GM19023 (cell line): ENCODE results near the gene FLT3LG.
"Not testable (repeated sequence)": the region's sequence is repeated elsewhere in the genome, so short reads cannot be mapped to it uniquely, and the experiment has no call there.

Source experiments
- ATAC-seq: cut with Tn5 transposase; IDR thresholded peaks from one replicate; pipeline ENCODE4 v1.9.1; 2021; ENCODE audit warnings: mild to moderate bottlenecking, moderate library complexity; ENCODE audit not compliant: unreplicated experiment

Gene FLT3LG

DNA sequence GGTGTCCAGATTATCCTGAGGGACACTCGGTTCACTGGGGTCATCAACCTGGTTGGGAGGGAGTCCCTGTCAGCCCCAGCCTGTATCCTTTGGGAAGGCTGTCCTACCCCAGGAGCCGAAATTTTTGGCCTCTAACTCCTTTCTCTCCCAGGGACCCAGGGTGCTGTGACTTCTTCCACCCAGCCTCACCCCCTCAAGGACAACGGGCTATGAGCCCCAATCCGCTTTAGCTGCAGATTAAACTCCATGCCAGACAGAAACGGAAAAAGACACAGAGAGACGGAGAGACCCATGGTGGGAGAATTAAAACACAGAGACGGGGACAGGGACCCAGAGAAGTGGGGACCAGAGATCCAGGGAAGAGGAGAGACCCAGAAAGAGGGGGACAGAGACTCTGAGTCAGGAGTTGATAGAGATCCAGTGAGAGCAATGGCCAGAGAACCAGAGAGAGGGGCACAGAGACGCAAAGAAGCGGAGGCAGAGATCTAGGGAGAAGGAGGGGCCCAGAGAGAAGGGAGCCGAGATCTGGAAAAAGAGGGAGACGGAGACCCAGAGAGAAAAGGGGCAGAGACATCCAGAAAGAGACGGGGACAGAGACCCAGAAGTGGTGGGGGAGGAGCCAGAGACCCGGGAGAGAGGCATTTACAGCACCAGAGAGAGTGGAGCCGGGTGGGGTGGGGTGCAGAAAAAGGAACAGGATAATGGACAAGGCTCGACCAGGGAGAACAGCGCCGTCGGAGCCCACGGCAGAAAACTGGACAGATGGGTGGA is 33.4 kb upstream of the FLT3LG start:
- no peak for ATAC-seq

GRCh38 chr19:49441210-49441959 is 32.6 kb upstream of the FLT3LG start, which contains the start of gene SLC17A7:
SLC17A7 (minus strand) TSS chr19:49441527; CDS start chr19:49441379, 148 bp downstream.
- ATAC-seq: no peak

DNA sequence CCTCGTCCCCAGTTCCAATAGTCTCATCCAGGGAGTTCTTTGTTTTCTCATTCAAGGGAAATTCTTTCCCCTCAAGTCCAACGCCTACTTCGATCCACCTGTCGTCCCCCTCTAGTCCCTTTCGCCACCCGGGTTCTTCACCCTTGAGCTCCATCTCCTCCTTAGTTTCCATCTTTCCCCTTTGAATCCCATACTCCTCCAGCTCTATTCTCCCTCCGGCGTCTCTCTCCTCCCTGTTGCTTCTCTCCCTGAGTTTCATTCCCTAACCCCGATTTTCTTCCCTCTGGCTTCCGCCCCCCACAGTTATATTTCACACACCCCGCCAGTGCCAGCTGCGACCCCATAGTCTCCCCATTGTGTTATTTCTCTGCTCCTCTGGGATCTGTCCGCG is 32.1 kb upstream of the FLT3LG start:
- ATAC-seq: no peak

- no peak for ATAC-seq
Observed at GRCh38 chr19:49442354-49442753, 31.7 kb upstream of the FLT3LG start.

DNA sequence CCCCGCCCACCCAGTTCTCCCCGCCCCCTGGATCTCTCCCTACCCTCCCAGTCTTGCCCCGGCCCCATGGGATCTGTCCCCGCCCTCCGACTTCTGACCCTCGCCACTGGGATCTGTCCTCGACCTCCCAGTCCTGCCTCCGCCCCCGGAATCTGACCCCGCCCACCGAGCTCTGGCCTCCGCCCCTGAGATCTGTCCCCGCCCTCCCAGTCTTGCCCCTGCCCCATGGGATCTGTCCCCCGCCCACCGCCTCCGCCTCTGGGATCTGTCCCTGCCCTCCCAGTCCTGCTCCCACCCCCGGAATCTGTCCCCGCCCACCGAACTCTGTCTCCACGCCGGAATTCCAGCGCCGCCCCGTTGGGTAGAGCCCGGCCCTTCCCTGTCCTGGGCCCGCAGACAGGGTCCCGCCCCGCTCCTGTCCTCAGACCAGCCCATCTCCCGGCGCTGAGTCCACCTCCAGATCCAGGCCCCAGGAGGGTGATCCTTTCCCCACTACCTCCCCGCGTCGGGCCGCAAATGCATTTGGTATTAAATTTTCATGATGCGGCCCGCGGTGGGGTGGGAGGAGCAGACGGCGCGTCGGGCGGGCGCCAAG is 31.1 kb upstream of the FLT3LG start:
- ATAC-seq: peak; percentile 7

GRCh38 chr19:49443366-49444099 is 30.5 kb upstream of the FLT3LG start:
- ATAC-seq: peak; percentile 73

DNA sequence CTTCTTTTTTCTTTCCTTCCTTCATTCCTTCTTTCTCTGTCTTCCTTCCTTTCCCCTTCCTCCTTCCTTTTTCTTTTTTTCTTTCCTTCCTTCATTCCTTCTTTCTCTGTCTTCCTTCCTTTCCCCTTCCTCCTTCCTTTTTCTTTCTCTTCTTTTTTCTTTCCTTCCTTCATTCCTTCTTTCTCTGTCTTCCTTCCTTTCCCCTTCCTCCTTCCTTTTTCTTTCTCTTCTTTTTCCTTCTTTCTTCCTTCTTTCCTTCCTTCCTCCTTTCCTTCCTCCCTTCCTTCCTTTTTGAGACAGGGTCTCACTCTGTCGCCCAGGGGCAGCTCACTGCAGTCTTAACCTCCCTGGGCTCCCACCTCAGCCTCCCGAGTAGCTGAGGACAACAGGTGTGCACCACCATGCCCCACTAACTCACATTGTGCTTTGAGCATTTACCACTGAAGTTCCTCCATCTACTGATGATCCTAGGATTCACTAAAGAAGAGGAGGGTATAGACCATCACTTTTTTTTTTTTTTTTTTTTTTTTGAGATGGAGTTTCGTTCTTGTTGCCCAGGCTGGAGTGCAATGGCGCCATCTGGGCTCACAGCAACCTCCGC is 29.8 kb upstream of the FLT3LG start:
- not testable (repeated sequence) for ATAC-seq

GRCh38 chr19:49445997-49446396 is 28.0 kb upstream of the FLT3LG start:
- no peak for ATAC-seq

DNA sequence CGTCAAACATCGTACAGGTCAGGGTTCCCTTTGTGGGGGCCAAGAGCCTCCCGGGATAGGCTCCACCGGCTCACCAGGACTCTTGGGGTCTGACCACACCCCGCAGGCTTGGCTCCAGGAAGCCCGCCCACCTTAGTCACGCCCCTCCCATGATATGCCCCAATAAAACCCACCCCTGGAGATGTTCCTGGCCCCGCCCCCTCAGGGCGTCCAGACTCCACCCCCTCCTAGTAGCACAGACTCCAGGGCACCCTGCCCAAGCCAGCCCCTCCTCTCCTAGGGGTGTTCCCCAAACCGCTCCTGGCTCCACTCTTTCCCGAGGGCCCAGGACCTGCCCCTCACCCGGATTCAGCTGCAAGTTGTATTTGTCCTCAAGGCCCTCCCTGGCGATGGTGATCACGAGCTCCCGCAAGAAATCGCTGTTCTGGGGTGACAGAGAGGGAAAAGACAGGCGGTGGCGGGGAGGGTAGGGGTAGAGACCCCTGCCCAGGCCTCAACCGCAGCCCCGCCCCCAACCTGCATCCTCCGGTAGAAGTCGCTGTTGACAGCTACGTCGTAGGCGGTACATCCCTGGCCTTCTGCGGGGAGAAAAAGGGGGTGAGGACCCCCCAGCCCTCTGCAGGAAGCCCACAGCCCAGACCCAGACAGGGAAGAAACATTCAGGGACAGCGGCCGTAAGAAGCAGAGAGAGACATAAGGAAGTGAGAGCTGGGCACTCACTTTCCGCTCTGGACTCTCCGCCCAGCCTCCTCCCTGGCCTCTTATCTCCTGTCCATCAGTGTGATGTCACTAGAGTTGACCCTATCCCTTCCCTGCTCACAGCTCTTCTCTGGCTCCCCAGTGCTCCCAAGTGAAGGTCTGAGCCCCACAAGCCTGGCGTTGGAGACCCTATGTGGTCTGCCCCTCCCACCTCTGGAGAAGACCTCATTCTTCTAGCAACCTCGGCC is 26.3 kb upstream of the FLT3LG start:
- no peak for ATAC-seq

GRCh38 chr19:49448432-49448786 is 25.6 kb upstream of the FLT3LG start:
- no peak for ATAC-seq

GRCh38 chr19:49450405-49450804 is 23.6 kb upstream of the FLT3LG start:
- no peak for ATAC-seq

DNA sequence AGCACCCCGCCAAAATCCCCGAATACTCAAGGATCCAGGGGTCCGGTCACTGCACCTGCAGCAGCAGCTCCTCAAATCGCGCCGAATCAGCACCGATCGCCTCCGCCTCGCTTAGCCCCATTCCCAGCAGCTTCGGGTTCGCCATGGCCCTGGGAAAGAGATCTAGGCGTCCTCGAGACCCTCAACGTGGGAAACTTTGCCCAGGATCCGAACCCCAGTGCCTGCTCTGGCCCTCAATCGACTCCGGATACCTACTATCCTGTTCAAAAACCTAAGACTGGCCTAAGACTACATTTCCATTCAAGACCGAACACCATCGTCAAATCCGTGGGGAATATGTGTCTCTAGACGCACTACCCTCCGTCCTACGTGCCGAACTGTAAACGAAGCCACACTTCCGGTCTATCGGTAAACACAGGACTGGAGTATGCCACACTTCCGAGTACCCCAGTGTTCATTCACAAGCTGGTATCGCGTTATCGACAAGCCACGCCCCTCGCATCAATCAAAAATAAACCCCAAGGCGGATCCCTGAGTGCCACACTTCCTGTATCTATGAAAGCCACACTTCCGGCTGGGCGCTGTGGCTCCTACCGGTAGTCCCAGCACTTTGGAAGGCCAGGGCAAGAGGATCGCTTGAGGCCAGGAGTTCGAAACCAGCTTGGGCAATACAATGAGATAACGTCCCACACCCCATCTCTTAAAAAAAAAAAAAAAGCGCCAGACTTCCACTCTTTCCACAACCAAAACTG is 22.4 kb upstream of the FLT3LG start, which contains the start of gene PIH1D1:
Gene PIH1D1 (minus strand): TSS at position 385 of the 752 bp plus-strand sequence. CDS start 240 bp downstream, at position 145.
- peak; percentile 48 for ATAC-seq

DNA sequence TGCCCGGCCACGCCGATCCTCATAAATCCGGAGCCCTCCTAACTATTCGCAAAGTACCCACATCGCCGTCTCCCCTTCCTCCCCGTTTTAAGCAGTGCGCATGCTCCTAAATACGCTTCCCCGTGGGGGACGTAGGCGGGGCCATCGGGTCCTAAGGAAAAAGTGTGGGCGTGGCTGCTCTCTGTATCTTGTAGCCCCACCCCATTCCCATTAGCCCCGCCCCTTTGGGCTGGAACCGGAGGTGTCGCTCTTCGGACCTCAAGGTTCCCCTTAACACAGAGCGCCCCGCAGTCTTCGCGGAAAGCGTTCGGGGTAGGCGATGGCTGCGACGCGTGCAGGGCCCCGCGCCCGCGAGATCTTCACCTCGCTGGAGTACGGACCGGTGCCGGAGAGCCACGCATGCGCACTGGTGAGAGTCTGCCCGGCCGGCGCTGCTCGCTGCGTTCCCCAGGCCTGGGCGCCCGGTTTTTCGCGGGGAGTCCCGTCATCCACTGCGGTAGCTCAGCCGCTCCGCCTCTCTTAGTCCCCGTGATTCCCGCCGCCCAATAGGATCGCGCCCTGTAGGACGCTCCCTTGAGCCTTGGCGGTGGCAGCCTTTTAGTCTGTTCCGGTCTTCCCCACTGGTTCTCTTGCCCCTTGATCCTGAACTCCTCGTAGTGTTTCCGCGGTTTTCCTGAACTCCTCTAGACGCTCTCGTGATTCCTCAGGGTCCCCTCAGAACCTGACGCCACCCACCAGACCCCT is 20.8 kb upstream of the FLT3LG start, which contains the start of gene ALDH16A1:
Gene ALDH16A1 (plus strand): TSS at position 213 of the 744 bp plus-strand sequence. CDS start 107 bp downstream, at position 320.
- ATAC-seq: peak; percentile 84

DNA sequence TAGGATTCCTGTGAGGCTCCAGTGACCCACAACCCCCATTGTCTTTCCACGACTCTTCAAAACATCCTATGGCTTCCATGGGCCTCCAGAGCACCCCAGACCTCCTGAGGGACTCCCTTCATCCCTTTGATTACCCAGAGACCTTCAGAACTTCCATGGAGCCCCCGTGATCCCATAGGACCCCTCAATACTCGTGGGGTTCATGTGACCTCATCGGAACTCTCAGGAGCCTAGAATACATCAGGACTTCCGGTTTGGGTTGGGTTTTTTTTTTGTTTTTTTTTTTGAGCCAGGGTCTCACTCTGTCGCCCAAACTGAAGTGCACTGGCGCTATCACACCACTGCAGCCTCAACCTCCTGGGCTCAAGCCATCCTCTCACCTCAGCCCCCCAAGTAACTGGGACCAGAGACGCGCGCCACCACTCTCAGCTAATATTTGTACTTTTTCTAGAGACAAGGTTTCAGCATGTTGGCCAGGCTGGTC is 20.2 kb upstream of the FLT3LG start:
- peak; percentile 0 for ATAC-seq

DNA sequence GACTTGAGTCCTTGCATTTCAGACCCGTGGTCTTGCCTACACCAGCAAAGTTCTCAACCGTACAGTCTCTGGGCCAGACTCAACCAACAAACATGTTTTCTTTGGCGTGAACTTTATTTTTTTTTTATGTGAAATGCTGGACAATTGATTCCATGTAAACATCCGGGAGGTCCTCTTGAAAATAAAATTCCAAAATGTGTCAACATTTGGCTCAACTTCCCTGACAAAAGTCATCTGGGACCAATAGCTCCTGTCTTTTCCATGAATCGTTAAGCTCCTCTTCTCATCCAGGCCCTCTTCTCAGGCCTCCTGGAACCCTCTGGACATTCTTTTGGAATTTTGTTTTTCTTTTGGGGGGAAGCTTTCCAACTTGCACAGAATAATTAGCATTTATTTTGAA is 18.2 kb upstream of the FLT3LG start:
- ATAC-seq: no peak

GRCh38 chr19:49456326-49456725 is 17.7 kb upstream of the FLT3LG start:
- no peak for ATAC-seq

DNA sequence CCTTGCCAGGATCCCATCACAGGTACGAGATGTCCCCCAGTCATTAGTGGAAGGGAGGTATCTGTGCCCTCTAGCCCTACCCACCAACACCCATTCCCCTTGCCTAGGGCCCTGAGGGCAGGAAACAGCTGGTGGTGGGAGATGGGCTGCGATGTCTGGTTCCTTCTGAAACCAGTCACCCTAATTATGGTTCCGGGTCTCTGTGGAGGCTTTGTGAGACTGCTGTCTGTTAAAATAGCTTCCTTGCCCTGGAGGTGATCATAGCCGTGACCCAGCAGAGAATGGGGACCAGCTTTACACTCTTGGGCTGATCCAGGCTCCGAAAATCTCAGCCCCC is 15.5 kb upstream of the FLT3LG start:
- ATAC-seq: no peak

DNA sequence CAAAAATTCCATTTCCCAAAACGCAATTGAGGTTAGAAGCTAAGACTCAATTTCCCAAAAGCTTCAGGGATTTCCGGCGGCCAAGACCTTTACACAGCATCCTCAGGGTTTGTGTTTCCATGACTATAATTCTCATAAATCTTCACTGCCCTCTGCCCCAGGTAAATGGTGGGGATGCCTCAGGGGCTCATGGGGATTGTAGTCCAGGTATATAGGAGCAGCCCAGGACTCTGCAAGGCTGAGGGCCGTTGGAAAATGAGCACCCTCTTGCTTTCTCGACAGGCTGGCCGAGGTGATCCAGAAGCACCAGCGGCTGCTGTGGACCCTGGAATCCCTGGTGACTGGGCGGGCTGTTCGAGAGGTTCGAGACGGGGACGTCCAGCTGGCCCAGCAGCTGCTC is 14.6 kb upstream of the FLT3LG start:
- ATAC-seq: no peak
